ENCODE measurements around the gene PFDN4.
"Not testable (repeated sequence)": the region's sequence is repeated elsewhere in the genome, so short reads cannot be mapped to it uniquely, and the experiment has no call there.

Gene PFDN4

GRCh38 chr20:54263116-54263690 is 55.3 kb downstream of the PFDN4 start:
- no peak for TF ChIP-seq CTCF (IDR thresholded peaks at IDR 0.05; ENCODE audit: extremely low read depth, missing control alignments)
- no peak for DNase-seq (ENCODE audit: low spot score)

GRCh38 chr20:54265791-54266190 is 57.9 kb downstream of the PFDN4 start:
- not testable (repeated sequence) for DNase-seq (ENCODE audit: low spot score)

GRCh38 chr20:54266844-54267243 is 59.0 kb downstream of the PFDN4 start:
- no peak for DNase-seq (ENCODE audit: low spot score)
- TF ChIP-seq CTCF (IDR thresholded peaks at IDR 0.05; ENCODE audit: extremely low read depth, missing control alignments), result no peak

- no peak for TF ChIP-seq CTCF (IDR thresholded peaks at IDR 0.05; ENCODE audit: extremely low read depth, missing control alignments)
- DNase-seq (ENCODE audit: low spot score), result no peak
Measured at GRCh38 chr20:54267483-54268003, 59.7 kb downstream of the PFDN4 start.

- TF ChIP-seq CTCF (IDR thresholded peaks at IDR 0.05; ENCODE audit: extremely low read depth, missing control alignments), result no peak
- no peak for DNase-seq (ENCODE audit: low spot score)
Measured at GRCh38 chr20:54268941-54269340, 61.1 kb downstream of the PFDN4 start.
